B cell (primary cell): ENCODE data around the gene PTPN14.

Source experiments
- EZH2 ChIP-seq: IDR thresholded peaks from 2 replicates; pipeline ENCODE4 v1.6.1; 2012; ENCODE audit warnings: borderline replicate concordance, low read depth, mild to moderate bottlenecking, moderate library complexity, low read length; ENCODE audit not compliant: insufficient read depth, poor library complexity, severe bottlenecking
- TF ChIP-seq, protein P1 (sequence below): fragments of 200-600 bp; IDR thresholded peaks from one replicate; pipeline ENCODE4 v1.8.0; 2022; ENCODE audit warnings: antibody characterized with exemption, mild to moderate bottlenecking

GRCh38 chr1:214537219-214537618 is 14.2 kb downstream of the PTPN14 start:
- TF ChIP-seq, protein P1, sequence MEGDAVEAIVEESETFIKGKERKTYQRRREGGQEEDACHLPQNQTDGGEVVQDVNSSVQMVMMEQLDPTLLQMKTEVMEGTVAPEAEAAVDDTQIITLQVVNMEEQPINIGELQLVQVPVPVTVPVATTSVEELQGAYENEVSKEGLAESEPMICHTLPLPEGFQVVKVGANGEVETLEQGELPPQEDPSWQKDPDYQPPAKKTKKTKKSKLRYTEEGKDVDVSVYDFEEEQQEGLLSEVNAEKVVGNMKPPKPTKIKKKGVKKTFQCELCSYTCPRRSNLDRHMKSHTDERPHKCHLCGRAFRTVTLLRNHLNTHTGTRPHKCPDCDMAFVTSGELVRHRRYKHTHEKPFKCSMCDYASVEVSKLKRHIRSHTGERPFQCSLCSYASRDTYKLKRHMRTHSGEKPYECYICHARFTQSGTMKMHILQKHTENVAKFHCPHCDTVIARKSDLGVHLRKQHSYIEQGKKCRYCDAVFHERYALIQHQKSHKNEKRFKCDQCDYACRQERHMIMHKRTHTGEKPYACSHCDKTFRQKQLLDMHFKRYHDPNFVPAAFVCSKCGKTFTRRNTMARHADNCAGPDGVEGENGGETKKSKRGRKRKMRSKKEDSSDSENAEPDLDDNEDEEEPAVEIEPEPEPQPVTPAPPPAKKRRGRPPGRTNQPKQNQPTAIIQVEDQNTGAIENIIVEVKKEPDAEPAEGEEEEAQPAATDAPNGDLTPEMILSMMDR, result no peak
- TF ChIP-seq EZH2, result no peak
